MCF 10A (cell line): Measurements from ENCODE around the gene ATP8B3. TPM values are rescaled to one million over a fixed set of nuclear protein-coding genes. Genes with fewer than 3 reads are reported as not detected.

ENCODE experiments used
- BruUV-seq: library from RNA; stranded (reverse); fragments of 400-500 nt; replicated peaks from 2 replicates; lab custom pipeline; 2021; lab: Mats Ljungman, UMichigan
- CTCF ChIA-PET: fragments of 300-600 bp; sonication (Branson Sonifier 250); formaldehyde crosslinking; extraction: SDS; loops from one replicate; lab custom pipeline; 2021; ENCODE audit warnings: antibody characterized with exemption, inconsistent platforms; lab: Yijun Ruan, JAX
- POLR2A ChIA-PET: fragments of 300-600, 350-650 bp; sonication (Branson Sonifier 250); formaldehyde crosslinking; extraction: SDS; loops from one replicate; lab custom pipeline; 2020; ENCODE audit warnings: antibody characterized with exemption, inconsistent platforms; lab: Yijun Ruan, JAX
- DNase-seq: peaks from one replicate; pipeline ENCODE4 v3.0.0-alpha.2; 2018; ENCODE audit not compliant: unreplicated experiment
- H3K27ac Mint-ChIP-seq: one replicate; pipeline ENCODE4 v1.8.0; 2022; ENCODE audit warnings: mild to moderate bottlenecking, low read depth, mixed read lengths; ENCODE audit not compliant: unreplicated experiment
- H3K27me3 Mint-ChIP-seq: one replicate; pipeline ENCODE4 v1.8.0; 2022; ENCODE audit warnings: mixed read lengths; ENCODE audit not compliant: insufficient read depth, unreplicated experiment
- H3K36me3 Mint-ChIP-seq: one replicate; pipeline ENCODE4 v1.8.0; 2022; ENCODE audit warnings: mild to moderate bottlenecking, moderate library complexity, mixed read lengths; ENCODE audit not compliant: insufficient read depth, unreplicated experiment
- H3K4me1 Mint-ChIP-seq: one replicate; pipeline ENCODE4 v1.8.0; 2022; ENCODE audit warnings: mixed read lengths; ENCODE audit not compliant: insufficient read depth, unreplicated experiment
- H3K4me3 Mint-ChIP-seq: one replicate; pipeline ENCODE4 v1.8.0; 2022; ENCODE audit warnings: mild to moderate bottlenecking, moderate library complexity, mixed read lengths; ENCODE audit not compliant: unreplicated experiment
- H3K9me3 Mint-ChIP-seq: one replicate; pipeline ENCODE4 v1.8.0; 2022; ENCODE audit warnings: mixed read lengths; ENCODE audit not compliant: unreplicated experiment
- CTCF ChIP-seq: fragments of 200-600 bp; IDR thresholded peaks from one replicate; pipeline ENCODE4 v1.8.0; 2022; ENCODE audit warnings: antibody characterized with exemption, mild to moderate bottlenecking; ENCODE audit not compliant: unreplicated experiment
- intact Hi-C: fragments of 100-400 bp; cut with micrococcal nuclease; formaldehyde crosslinking; loops from 2 replicates; pipeline ENCODE4 v1.14.1; 2022
- total RNA-seq: library from RNA; stranded (reverse); gene quantifications from 2 replicates; pipeline ENCODE4 v1.2.3, GENCODE V29; 2022

ATP8B3 gene
- total RNA-seq, 1 experiment from 2014 or later = 9.3 TPM

GRCh38 chr19:1744133-1744665 lies 67.9 kb downstream of the ATP8B3 start:
- no peaks in the 10 kb centered on the region for H3K27me3 Mint-ChIP-seq
- ChIA-PET POLR2A (no interaction called here), CTCF (interaction anchor here (0.8 kb wide), 1 partner anchor 72 kb away, joined by 4 read pairs; no protein-coding TSS in a partner anchor)
- DNase-seq = no peak
- H3K9me3 Mint-ChIP-seq = no peaks in the 10 kb centered on the region
- no peaks in the 10 kb centered on the region for H3K4me1 Mint-ChIP-seq
- H3K4me3 Mint-ChIP-seq = no peak overlapping the region
- H3K36me3 Mint-ChIP-seq = no peaks in the 10 kb centered on the region
- intact Hi-C loops = no loop called here
- BruUV-seq = no TSS peak
- no peak for TF ChIP-seq CTCF
- no peak overlapping the region for H3K27ac Mint-ChIP-seq

- DNase-seq = no peak
- intact Hi-C loops = no loop called here
- no peak overlapping the region for H3K27ac Mint-ChIP-seq
- ChIA-PET CTCF (no interaction called here), POLR2A (no interaction called here)
- no TSS peak for BruUV-seq
- no peaks in the 10 kb centered on the region for H3K27me3 Mint-ChIP-seq
- TF ChIP-seq CTCF = no peak
- H3K4me1 Mint-ChIP-seq = no peaks in the 10 kb centered on the region
- no peaks in the 10 kb centered on the region for H3K36me3 Mint-ChIP-seq
- no peaks in the 10 kb centered on the region for H3K9me3 Mint-ChIP-seq
- no peak overlapping the region for H3K4me3 Mint-ChIP-seq
Observed at GRCh38 chr19:1742989-1743696, 68.9 kb downstream of the ATP8B3 start.

GRCh38 chr19:1739960-1740629 lies 72.0 kb downstream of the ATP8B3 start:
- CTCF ChIA-PET = interaction anchor here (0.6 kb wide), 1 partner anchor 1480 kb away, joined by 3 read pairs; no protein-coding TSS in a partner anchor
- H3K4me3 Mint-ChIP-seq = no peak overlapping the region
- H3K27me3 Mint-ChIP-seq = no peaks in the 10 kb centered on the region
- H3K36me3 Mint-ChIP-seq = no peaks in the 10 kb centered on the region
- H3K27ac Mint-ChIP-seq = no peak overlapping the region
- no TSS peak for BruUV-seq
- POLR2A ChIA-PET = no interaction called here
- no peak for TF ChIP-seq CTCF
- no peaks in the 10 kb centered on the region for H3K4me1 Mint-ChIP-seq
- intact Hi-C loops = no loop called here
- DNase-seq = no peak
- no peaks in the 10 kb centered on the region for H3K9me3 Mint-ChIP-seq

GRCh38 chr19:1736927-1737326 lies 75.1 kb downstream of the ATP8B3 start:
- Mint-ChIP-seq H3K4me3 (no peak overlapping the region), H3K27ac (no peak overlapping the region), H3K4me1 (no peaks in the 10 kb centered on the region), H3K27me3 (peaks cover 10% of the 10 kb centered on the region), H3K9me3 (no peaks in the 10 kb centered on the region), H3K36me3 (no peaks in the 10 kb centered on the region)
- ChIA-PET POLR2A (interaction anchor here (1.0 kb wide), 1 partner anchor 10 kb away, joined by 3 read pairs; no protein-coding TSS in a partner anchor), CTCF (interaction anchor here (1.1 kb wide), 1 partner anchor 30 kb away, joined by 3 read pairs; no protein-coding TSS in a partner anchor)
- TF ChIP-seq CTCF = no peak
- intact Hi-C loops = no loop called here
- DNase-seq = no peak
- no TSS peak for BruUV-seq
